Measurements from ENCODE around the gene R3HDM4.
A peak's percentile ranks its signal among the peaks of the same experiment; 100 is the strongest.

The R3HDM4 gene

DNA sequence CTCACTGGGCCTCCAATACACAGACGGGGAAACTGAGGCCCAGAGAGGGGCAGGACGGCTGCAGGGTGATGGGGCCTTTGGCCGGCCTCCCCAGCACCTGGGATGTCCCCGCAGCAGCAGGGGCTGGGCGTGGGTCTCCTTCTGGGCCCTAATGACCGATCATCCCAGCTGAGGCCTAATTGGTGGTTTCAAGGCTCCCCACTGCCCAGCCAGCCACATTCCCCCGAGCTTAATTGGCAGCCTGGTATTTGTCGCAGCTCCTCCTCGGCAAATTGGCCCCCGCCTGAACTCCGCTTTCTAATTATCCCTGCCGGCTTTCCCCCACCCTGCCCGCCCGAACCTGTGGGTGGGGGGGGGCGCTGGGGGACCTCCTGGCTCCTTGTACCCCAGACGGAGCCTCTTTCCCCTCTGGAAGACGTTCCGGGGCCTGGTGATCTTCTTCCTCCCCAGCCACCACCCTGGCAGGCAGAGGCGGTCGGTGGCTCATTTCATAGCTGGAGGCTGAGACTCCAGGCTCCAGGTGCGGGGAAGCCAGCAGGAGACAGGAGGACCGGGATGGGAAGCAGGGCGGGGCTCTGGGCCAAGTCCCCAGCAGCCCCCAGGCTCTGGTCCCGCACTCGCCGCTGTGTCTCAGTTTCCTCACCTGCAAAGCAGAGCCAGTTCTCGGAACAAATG, 43.9 kb upstream of the R3HDM4 start:
- H3K27me3 ChIP-seq (replicated peaks in 2 of 5; ENCODE audit: control insufficient read depth in 4 of 5, insufficient read depth in 5 of 5, low read length in 4 of 5): no peaks in the 10 kb centered on the region
- H3K9me3 ChIP-seq (ENCODE audit: control extremely low read depth in 1 of 5, control insufficient read depth in 4 of 5, insufficient read depth in 2 of 5, low read depth in 1 of 5, low read length in 4 of 5): no peaks in the 10 kb centered on the region
- H3K4me1 ChIP-seq (ENCODE audit: control extremely low read depth in 1 of 4, control insufficient read depth in 4 of 4, insufficient read depth in 4 of 4, low read length in 3 of 4): peaks cover 0 to 29% (median 26%) of the 10 kb centered on the region in 4 experiments
- whole genome bisulfite sequencing (ENCODE audit: insufficient coverage): 88% methylated on average over 25 of the region's 27 CpGs
- DNase-seq: no peak
- no peak overlapping the region for H3K27ac ChIP-seq (ENCODE audit: insufficient read depth in 1 of 2, low read depth in 1 of 2, low read length in 2 of 2, poor library complexity in 1 of 2, severe bottlenecking in 2 of 2)
- H3K4me3 ChIP-seq (ENCODE audit: control insufficient read depth in 1 of 7, extremely low read depth in 1 of 7, insufficient read depth in 4 of 7, low read depth in 2 of 7, low read length in 6 of 7): no peak overlapping the region
- H3K36me3 ChIP-seq (ENCODE audit: control insufficient read depth in 4 of 4, insufficient read depth in 4 of 4, low read length in 3 of 4): peaks cover 0 to 25% (median 8%) of the 10 kb centered on the region in 4 experiments
- POLR2A ChIA-PET: interaction anchor here (0.6 kb wide), 1 partner anchor 18 kb away, joined by 3 read pairs; no protein-coding TSS in a partner anchor
- CTCF ChIA-PET: interaction anchor here (1.4 to 2.5 kb wide), 2 partner anchors 24 to 25 kb away, joined by 4 to 7 read pairs; no protein-coding TSS in a partner anchor

DNA sequence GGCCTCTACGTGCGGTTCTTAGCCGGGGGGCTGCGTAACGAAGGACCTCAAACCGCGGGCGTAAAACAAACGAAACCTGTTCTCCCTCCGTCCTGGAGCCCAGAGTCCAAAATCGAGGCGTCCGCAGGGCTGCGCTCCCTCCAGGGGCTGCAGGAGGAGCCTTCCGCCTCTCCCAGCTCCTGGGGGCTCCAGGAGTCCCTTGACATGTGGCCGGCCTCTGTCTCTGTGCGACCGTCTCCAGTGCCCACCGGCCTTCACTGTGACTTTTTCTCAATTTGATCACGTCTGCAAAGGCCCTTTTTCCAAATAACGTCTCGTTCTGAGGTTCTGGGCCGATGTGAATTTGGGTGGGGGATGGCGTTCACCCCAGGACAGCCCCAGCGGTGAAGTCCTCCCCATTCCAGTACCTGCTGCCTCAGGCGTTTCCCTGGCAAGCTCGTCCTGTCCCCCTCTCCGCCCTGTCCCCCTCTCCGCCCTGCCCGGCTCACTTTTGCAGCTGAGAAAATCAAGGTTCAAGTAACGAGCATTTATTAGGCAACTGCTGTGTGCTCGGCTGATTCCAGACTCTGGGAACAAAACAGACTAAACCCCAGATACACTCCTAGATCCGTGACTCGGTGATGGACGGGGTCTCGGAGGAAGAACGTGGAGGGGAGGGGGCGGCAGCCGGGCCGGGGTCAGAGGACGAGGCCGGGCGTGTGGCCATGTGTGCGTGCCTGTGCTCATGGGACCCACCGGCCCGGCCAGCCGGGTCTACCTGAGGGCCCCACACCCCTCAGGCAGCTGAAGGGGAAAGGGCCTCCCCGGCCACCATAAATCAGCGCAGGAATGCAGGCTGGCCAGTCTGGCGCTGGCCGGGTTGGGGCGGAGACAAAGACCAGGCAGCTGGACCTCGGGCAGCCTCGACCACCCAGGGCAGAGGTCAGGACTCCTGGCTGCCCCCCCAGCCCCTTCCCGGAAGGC, 43.1 kb upstream of the R3HDM4 start:
- ChIA-PET CTCF (interaction anchor here (1.0 to 2.5 kb wide), 5 partner anchors 16 to 32 kb away, joined by 3 to 7 read pairs (median 4); no protein-coding TSS in a partner anchor), POLR2A (interaction anchor here (0.6 kb wide), 1 partner anchor 17 kb away, joined by 3 read pairs; no protein-coding TSS in a partner anchor)
- no peak overlapping the region for H3K27ac ChIP-seq (ENCODE audit: insufficient read depth in 1 of 2, low read depth in 1 of 2, low read length in 2 of 2, poor library complexity in 1 of 2, severe bottlenecking in 2 of 2)
- no peak for DNase-seq
- WGBS (ENCODE audit: insufficient coverage): 93% methylated on average over 46 of the region's 55 CpGs
- H3K36me3 ChIP-seq (ENCODE audit: control insufficient read depth in 4 of 4, insufficient read depth in 4 of 4, low read length in 3 of 4): peaks cover 0 to 20% (median 8%) of the 10 kb centered on the region in 4 experiments
- H3K4me3 ChIP-seq (ENCODE audit: control insufficient read depth in 1 of 7, extremely low read depth in 1 of 7, insufficient read depth in 4 of 7, low read depth in 2 of 7, low read length in 6 of 7): no peak overlapping the region
- H3K4me1 ChIP-seq (ENCODE audit: control extremely low read depth in 1 of 4, control insufficient read depth in 4 of 4, insufficient read depth in 4 of 4, low read length in 3 of 4): peaks cover 0 to 28% (median 22%) of the 10 kb centered on the region in 4 experiments
- no peaks in the 10 kb centered on the region for H3K27me3 ChIP-seq (replicated peaks in 2 of 5; ENCODE audit: control insufficient read depth in 4 of 5, insufficient read depth in 5 of 5, low read length in 4 of 5)
- H3K9me3 ChIP-seq (ENCODE audit: control extremely low read depth in 1 of 5, control insufficient read depth in 4 of 5, insufficient read depth in 2 of 5, low read depth in 1 of 5, low read length in 4 of 5): no peaks in the 10 kb centered on the region

DNA sequence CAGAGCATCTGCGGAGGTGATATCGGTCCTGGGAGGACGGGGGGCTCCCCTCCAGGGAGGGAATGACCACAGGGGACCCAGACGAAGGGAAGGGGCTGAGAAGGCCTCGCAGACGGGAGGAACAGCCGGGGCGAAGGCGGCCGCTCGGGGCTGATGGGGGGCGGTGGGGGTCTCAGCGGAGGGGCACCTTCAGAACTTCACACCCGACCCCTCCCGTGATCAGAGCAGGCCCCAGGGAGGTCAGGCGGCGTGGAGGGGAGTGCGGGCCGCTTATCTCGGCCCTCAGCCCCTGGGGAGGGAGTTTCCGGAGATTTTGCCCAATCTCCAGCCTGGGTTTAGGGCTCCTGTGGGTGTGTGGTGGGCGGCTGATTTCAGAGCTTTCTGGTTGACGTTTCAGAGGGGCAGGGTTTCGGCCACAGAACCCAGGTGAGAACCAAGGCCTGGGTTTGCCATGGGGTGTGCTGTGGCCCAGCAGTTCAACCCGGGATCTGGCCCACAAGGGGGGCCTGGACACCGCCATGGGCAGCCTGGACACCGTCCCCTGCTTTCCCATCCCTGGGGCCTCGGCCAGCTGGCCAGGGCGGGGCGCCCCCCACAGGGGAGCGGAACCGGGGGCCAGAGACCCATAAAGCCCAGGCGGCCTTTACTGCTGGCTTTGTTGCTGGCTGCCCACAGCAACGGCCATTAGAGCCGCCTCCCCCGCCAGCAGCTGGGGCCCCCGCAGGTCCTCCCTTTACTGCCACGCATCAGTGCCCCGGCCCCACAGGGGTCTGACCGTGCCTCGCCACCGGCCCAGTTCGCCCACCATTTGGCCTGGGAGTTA, 41.9 kb upstream of the R3HDM4 start:
- ChIA-PET POLR2A (no interaction called here), CTCF (interaction anchor here (1.0 to 2.5 kb wide), 2 partner anchors 27 to 31 kb away, joined by 3 to 7 read pairs; no protein-coding TSS in a partner anchor)
- 96% methylated on average over 41 of the region's 43 CpGs for WGBS (ENCODE audit: insufficient coverage)
- H3K4me1 ChIP-seq (ENCODE audit: control extremely low read depth in 1 of 4, control insufficient read depth in 4 of 4, insufficient read depth in 4 of 4, low read length in 3 of 4): peaks cover 0 to 34% (median 15%) of the 10 kb centered on the region in 4 experiments
- H3K27ac ChIP-seq (ENCODE audit: insufficient read depth in 1 of 2, low read depth in 1 of 2, low read length in 2 of 2, poor library complexity in 1 of 2, severe bottlenecking in 2 of 2): no peak overlapping the region
- H3K4me3 ChIP-seq (ENCODE audit: control insufficient read depth in 1 of 7, extremely low read depth in 1 of 7, insufficient read depth in 4 of 7, low read depth in 2 of 7, low read length in 6 of 7): no peak overlapping the region
- peaks cover 0 to 12% (median 5%) of the 10 kb centered on the region in 4 experiments for H3K36me3 ChIP-seq (ENCODE audit: control insufficient read depth in 4 of 4, insufficient read depth in 4 of 4, low read length in 3 of 4)
- H3K9me3 ChIP-seq (ENCODE audit: control extremely low read depth in 1 of 5, control insufficient read depth in 4 of 5, insufficient read depth in 2 of 5, low read depth in 1 of 5, low read length in 4 of 5): no peaks in the 10 kb centered on the region
- DNase-seq: no peak
- H3K27me3 ChIP-seq (replicated peaks in 2 of 5; ENCODE audit: control insufficient read depth in 4 of 5, insufficient read depth in 5 of 5, low read length in 4 of 5): no peaks in the 10 kb centered on the region

DNA sequence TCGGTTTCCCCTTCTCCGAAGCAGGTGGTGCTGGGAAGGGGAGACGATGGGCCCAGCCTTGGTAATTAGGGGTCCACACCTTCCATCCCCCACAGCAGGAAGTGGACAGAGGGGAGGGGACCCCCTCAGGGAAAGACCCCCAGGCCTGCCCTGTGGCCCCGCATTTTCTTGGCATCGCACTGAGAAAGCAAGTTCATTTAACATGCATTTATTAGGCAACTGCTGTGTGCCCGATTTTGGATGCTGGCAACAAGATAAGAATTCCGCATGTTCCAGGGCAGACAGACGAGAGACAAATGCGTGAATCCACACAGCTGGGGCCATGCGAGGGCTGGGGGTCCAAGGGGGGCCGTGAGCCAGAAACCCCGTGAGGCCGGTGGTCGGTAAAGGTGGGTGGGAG, 41.3 kb upstream of the R3HDM4 start:
- H3K9me3 ChIP-seq (ENCODE audit: control extremely low read depth in 1 of 5, control insufficient read depth in 4 of 5, insufficient read depth in 2 of 5, low read depth in 1 of 5, low read length in 4 of 5): no peaks in the 10 kb centered on the region
- H3K4me3 ChIP-seq (ENCODE audit: control insufficient read depth in 1 of 7, extremely low read depth in 1 of 7, insufficient read depth in 4 of 7, low read depth in 2 of 7, low read length in 6 of 7): no peak overlapping the region
- ChIA-PET POLR2A (no interaction called here), CTCF (interaction anchor here (1.3 to 2.5 kb wide), 2 partner anchors 28 to 30 kb away, joined by 3 to 7 read pairs; partner anchors contain the start of gene WDR18)
- peaks cover 0 to 6% (median 4%) of the 10 kb centered on the region in 4 experiments for H3K36me3 ChIP-seq (ENCODE audit: control insufficient read depth in 4 of 4, insufficient read depth in 4 of 4, low read length in 3 of 4)
- no peak overlapping the region for H3K27ac ChIP-seq (ENCODE audit: insufficient read depth in 1 of 2, low read depth in 1 of 2, low read length in 2 of 2, poor library complexity in 1 of 2, severe bottlenecking in 2 of 2)
- peaks cover 0 to 38% (median 17%) of the 10 kb centered on the region in 4 experiments for H3K4me1 ChIP-seq (ENCODE audit: control extremely low read depth in 1 of 4, control insufficient read depth in 4 of 4, insufficient read depth in 4 of 4, low read length in 3 of 4)
- no peak for DNase-seq
- 97% methylated on average over 13 of the region's 14 CpGs for WGBS (ENCODE audit: insufficient coverage)
- H3K27me3 ChIP-seq (replicated peaks in 2 of 5; ENCODE audit: control insufficient read depth in 4 of 5, insufficient read depth in 5 of 5, low read length in 4 of 5): no peaks in the 10 kb centered on the region

DNA sequence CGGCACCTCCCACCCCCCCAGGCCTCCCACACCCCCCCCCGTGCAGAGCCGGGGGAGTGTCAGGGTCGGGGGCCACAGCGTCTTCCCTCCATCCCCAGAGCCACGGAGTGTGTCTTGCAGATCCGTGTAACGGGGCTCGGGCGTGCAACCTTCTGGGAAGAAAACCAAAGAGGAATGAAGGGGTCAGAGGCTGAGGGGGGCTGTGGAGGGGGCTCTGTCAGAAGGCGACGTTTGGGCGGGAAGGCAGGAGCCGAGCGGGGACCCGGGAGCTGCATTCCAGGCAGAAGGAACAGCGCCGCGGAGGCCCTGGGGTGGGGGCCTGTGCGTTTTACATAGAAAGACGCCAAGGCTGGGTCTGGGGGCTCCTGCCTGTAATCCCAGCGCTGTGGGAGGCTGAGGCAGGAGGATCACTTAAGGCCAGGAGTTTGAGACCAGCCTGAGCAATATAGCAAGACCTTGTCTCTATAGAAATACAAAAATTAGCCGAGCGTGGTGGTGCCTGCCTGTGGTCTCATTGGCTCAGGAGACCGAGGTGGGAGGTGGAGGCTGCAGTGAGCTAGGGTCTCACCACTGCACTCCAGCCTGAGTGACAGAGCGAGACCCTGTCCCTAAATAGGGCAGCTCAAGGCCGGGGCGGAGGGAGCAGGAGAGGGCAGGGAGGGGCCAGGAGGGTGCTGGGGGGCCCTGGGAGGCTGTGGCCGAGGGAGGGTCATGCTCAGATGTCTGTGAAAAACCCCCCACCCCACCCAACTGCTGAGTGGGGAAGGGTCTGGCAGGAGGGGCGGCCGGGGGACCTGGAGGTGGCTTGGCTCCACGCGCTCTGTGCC, 40.6 kb upstream of the R3HDM4 start:
- ChIA-PET CTCF (interaction anchor here (1.0 to 1.3 kb wide), 4 partner anchors 8 to 30 kb away, joined by 3 to 6 read pairs (median 3); partner anchors contain the start of gene WDR18), POLR2A (no interaction called here)
- no peak for DNase-seq
- H3K36me3 ChIP-seq (ENCODE audit: control insufficient read depth in 4 of 4, insufficient read depth in 4 of 4, low read length in 3 of 4): peaks cover 0 to under 1% (median 0%) of the 10 kb centered on the region in 4 experiments
- H3K27ac ChIP-seq (ENCODE audit: insufficient read depth in 1 of 2, low read depth in 1 of 2, low read length in 2 of 2, poor library complexity in 1 of 2, severe bottlenecking in 2 of 2): peak overlapping the region in 1 of 2 experiments; percentile 66
- H3K27me3 ChIP-seq (replicated peaks in 2 of 5; ENCODE audit: control insufficient read depth in 4 of 5, insufficient read depth in 5 of 5, low read length in 4 of 5): no peaks in the 10 kb centered on the region
- 75% methylated on average over 12 of the region's 33 CpGs for WGBS (ENCODE audit: insufficient coverage)
- no peaks in the 10 kb centered on the region for H3K9me3 ChIP-seq (ENCODE audit: control extremely low read depth in 1 of 5, control insufficient read depth in 4 of 5, insufficient read depth in 2 of 5, low read depth in 1 of 5, low read length in 4 of 5)
- H3K4me1 ChIP-seq (ENCODE audit: control extremely low read depth in 1 of 4, control insufficient read depth in 4 of 4, insufficient read depth in 4 of 4, low read length in 3 of 4): peaks cover 0 to 43% (median 22%) of the 10 kb centered on the region in 4 experiments
- H3K4me3 ChIP-seq (ENCODE audit: control insufficient read depth in 1 of 7, extremely low read depth in 1 of 7, insufficient read depth in 4 of 7, low read depth in 2 of 7, low read length in 6 of 7): peak overlapping the region in 4 of 7 experiments; percentile 19 to 68 (median 48)
